CD4-positive, alpha-beta memory T cell (primary cell): ENCODE measurements around the gene CLDN24. TPM values are rescaled to one million over a fixed set of nuclear protein-coding genes. Genes with fewer than 3 reads are reported as not detected.

Experiments used
- CTCF ChIA-PET: fragments of 350-600 bp; sonication (Branson Sonifier 250); formaldehyde crosslinking; loops from one replicate; lab custom pipeline; 2021; ENCODE audit warnings: inconsistent platforms; ENCODE audit not compliant: partially characterized antibody; lab: Charles Lee
- POLR2A ChIA-PET: fragments of 350-600 bp; sonication (Branson Sonifier 250); formaldehyde crosslinking; loops from one replicate; lab custom pipeline; 2021; ENCODE audit not compliant: partially characterized antibody; lab: Charles Lee
- DNase-seq, 5 donors: peaks; one replicate each; pipeline versions ENCODE4 v3.0.0 to v3.0.0-alpha.2; 2020 to 2022; ENCODE audit warnings: mixed read lengths in 1 of 5
- H3K27ac ChIP-seq: one replicate; pipeline ENCODE4 v1.7.0; 2013; ENCODE audit warnings: low read depth, low read length
- H3K27me3 ChIP-seq: 2 replicates; pipeline ENCODE4 v1.7.0; 2013; ENCODE audit warnings: mild to moderate bottlenecking, low read length, moderate library complexity; ENCODE audit not compliant: insufficient read depth
- H3K36me3 ChIP-seq: 2 replicates; pipeline ENCODE4 v1.7.0; 2013; ENCODE audit warnings: mild to moderate bottlenecking, low read length, moderate library complexity; ENCODE audit not compliant: insufficient read depth
- H3K4me1 ChIP-seq: 2 replicates; pipeline ENCODE4 v1.7.0; 2013; ENCODE audit warnings: mild to moderate bottlenecking, low read length, moderate library complexity; ENCODE audit not compliant: insufficient read depth
- H3K4me3 ChIP-seq, 2 donors: one replicate each; pipeline ENCODE4 v1.7.0; 2013; ENCODE audit warnings: low read length in 2 of 2, mild to moderate bottlenecking in 1 of 2
- H3K9me3 ChIP-seq, 2 donors: one replicate each; pipeline ENCODE4 v1.7.0; 2013; ENCODE audit warnings: low read length in 2 of 2, control low read depth in 1 of 2; ENCODE audit not compliant: control insufficient read depth in 1 of 2
- H3K27ac Mint-ChIP-seq, 7 donors: one replicate each; pipeline ENCODE4 v1.8.0; 2020 to 2021; ENCODE audit warnings: mixed read lengths in 7 of 7, mild to moderate bottlenecking in 6 of 7, inconsistent platforms in 3 of 7, moderate library complexity in 3 of 7
- H3K27me3 Mint-ChIP-seq, 2 donors: one replicate each; pipeline ENCODE4 v1.8.0; 2020 to 2021; ENCODE audit warnings: mixed read lengths in 2 of 2
- H3K36me3 Mint-ChIP-seq, 2 donors: one replicate each; pipeline ENCODE4 v1.8.0; 2020 to 2021; ENCODE audit warnings: mixed read lengths in 2 of 2, inconsistent platforms in 1 of 2, mild to moderate bottlenecking in 1 of 2
- H3K4me1 Mint-ChIP-seq, 4 donors: one replicate each; pipeline ENCODE4 v1.8.0; 2020 to 2021; ENCODE audit warnings: mixed read lengths in 4 of 4, mild to moderate bottlenecking in 1 of 4
- H3K4me3 Mint-ChIP-seq, 8 donors: one replicate each; pipeline ENCODE4 v1.8.0; 2020 to 2021; ENCODE audit warnings: mixed read lengths in 8 of 8, mild to moderate bottlenecking in 7 of 8, moderate library complexity in 6 of 8, inconsistent platforms in 3 of 8
- H3K9me3 Mint-ChIP-seq, 8 donors: one replicate each; pipeline ENCODE4 v1.8.0; 2020 to 2021; ENCODE audit warnings: mixed read lengths in 8 of 8, mild to moderate bottlenecking in 5 of 8, inconsistent platforms in 3 of 8, moderate library complexity in 1 of 8
- intact Hi-C: fragments of 100-400 bp; cut with micrococcal nuclease; formaldehyde crosslinking; loops from one replicate; pipeline ENCODE4 v1.15.1; 2023
- polyA plus RNA-seq, 2 donors: library from polyadenylated mRNA; unstranded; fragments of 300-500 nt; fragmentation: Illumina TruSeq; gene quantifications; one replicate each; pipeline ENCODE4 v1.2.3, GENCODE V29; 2021
- total RNA-seq, 2 experiments: library from RNA; stranded (reverse); gene quantifications; one replicate each; pipeline ENCODE4 v1.2.3, GENCODE V29; 2021

CLDN24 gene
- total and polyA plus RNA-seq, 4 experiments from 2014 or later, result not detected

DNA sequence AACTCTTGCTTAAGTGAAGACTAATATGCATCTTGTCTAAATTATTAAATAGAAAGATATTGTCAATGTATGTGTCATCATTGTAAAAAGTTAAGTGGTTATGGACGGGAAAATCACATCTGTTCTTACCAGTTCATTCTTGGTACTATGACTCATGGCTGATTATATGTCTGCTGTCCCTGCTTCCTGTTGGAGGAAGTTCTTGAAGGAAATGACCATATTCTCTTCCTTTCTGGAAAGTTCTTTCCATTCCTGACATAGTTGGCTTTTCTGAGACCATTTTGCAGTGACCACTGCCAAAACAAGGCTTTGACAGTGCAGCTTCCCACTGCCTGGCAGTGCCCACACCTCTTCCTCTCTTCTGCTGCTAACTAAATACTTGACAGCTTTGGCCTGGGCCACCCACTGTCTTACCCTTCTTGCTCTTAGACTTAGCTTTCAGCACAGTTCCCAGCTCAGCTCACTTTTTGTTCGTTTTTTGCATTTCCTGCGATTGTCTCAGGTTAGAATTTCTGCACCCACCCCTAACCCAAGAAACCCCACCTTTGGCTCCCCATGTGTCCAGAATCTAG is 13.2 kb upstream of the CLDN24 start:
- Mint-ChIP-seq H3K36me3 (no peaks in the 10 kb centered on the region), H3K4me1 (peaks cover 0 to 6% (median 0%) of the 10 kb centered on the region in 4 donors), H3K27me3 (peaks cover 4 to 13% of the 10 kb centered on the region in 2 donors), H3K27ac (no peak overlapping the region), H3K4me3 (no peak overlapping the region), H3K9me3 (no peaks in the 10 kb centered on the region)
- H3K36me3 ChIP-seq, result no peaks in the 10 kb centered on the region
- no peaks in the 10 kb centered on the region for H3K4me1 ChIP-seq
- ChIA-PET CTCF (no interaction called here), POLR2A (no interaction called here)
- H3K9me3 ChIP-seq, result no peaks in the 10 kb centered on the region
- DNase-seq, result no peak
- intact Hi-C loops, result no loop called here
- H3K27ac ChIP-seq, result no peak overlapping the region
- no peak overlapping the region for H3K4me3 ChIP-seq
- H3K27me3 ChIP-seq, result no peaks in the 10 kb centered on the region

DNA sequence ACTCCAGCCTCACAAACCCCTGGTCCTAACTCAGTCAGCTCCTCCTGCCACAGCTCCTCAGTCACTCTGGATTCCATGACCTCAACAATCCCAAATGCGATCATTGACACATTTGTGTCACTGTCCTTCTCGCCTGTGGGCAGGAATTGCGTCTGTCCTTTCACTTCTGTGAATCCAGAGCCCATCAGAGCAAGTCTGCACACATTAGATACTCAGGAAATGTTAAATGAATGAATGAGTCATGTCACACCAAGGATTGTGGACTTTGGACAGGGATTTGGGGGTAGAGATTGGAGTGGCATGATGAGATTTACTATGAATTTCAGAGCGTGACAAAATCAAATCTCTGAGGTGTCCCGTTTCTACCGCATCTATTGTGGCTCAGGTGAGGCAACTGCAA is 11.8 kb upstream of the CLDN24 start:
- ChIA-PET CTCF (no interaction called here), POLR2A (no interaction called here)
- Mint-ChIP-seq H3K27me3 (peaks cover 4 to 13% of the 10 kb centered on the region in 2 donors), H3K27ac (no peak overlapping the region), H3K4me3 (no peak overlapping the region), H3K9me3 (peaks cover 0 to 7% (median 0%) of the 10 kb centered on the region in 8 donors), H3K36me3 (peaks cover 0 to 5% of the 10 kb centered on the region in 2 donors), H3K4me1 (peaks cover 0 to 8% (median 0%) of the 10 kb centered on the region in 4 donors)
- Histone ChIP-seq H3K36me3 (no peaks in the 10 kb centered on the region), H3K9me3 (no peaks in the 10 kb centered on the region), H3K27me3 (no peaks in the 10 kb centered on the region), H3K4me3 (no peak overlapping the region), H3K27ac (no peak overlapping the region), H3K4me1 (no peaks in the 10 kb centered on the region)
- intact Hi-C loops, result no loop called here
- DNase-seq, result no peak

DNA sequence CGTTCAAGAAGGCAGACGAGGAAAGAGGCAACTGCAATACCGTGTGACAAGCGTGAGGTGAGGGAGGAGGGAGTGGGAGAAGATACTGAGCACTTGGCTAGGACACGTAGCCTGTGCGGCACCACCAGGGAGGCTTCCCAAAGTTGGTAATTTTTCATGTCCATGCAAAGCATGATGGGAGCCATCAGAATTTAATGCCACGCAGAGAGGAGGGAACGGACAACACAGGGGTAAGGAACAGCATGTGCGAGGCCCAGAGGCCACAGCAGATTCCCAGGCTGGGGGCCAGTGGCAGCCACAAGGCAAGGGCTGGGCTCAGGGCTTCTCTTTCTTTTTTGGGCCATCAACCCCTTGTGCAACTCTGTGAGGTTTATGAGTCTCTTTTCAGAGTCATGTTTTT is 11.0 kb upstream of the CLDN24 start:
- DNase-seq, result no peak
- no peak overlapping the region for H3K4me3 Mint-ChIP-seq
- no peaks in the 10 kb centered on the region for H3K4me1 ChIP-seq
- POLR2A ChIA-PET, result no interaction called here
- intact Hi-C loops, result no loop called here
- H3K27me3 Mint-ChIP-seq, result peaks cover 4 to 13% of the 10 kb centered on the region in 2 donors
- H3K4me1 Mint-ChIP-seq, result peaks cover 0 to 9% (median 0%) of the 10 kb centered on the region in 4 donors
- peaks cover 0 to 5% of the 10 kb centered on the region in 2 donors for H3K36me3 Mint-ChIP-seq
- CTCF ChIA-PET, result no interaction called here
- H3K9me3 ChIP-seq, result no peaks in the 10 kb centered on the region
- H3K27ac ChIP-seq, result no peak overlapping the region
- no peaks in the 10 kb centered on the region for H3K27me3 ChIP-seq
- H3K9me3 Mint-ChIP-seq, result peaks cover 0 to 10% (median 0%) of the 10 kb centered on the region in 8 donors
- no peaks in the 10 kb centered on the region for H3K36me3 ChIP-seq
- no peak overlapping the region for H3K27ac Mint-ChIP-seq
- H3K4me3 ChIP-seq, result no peak overlapping the region

DNA sequence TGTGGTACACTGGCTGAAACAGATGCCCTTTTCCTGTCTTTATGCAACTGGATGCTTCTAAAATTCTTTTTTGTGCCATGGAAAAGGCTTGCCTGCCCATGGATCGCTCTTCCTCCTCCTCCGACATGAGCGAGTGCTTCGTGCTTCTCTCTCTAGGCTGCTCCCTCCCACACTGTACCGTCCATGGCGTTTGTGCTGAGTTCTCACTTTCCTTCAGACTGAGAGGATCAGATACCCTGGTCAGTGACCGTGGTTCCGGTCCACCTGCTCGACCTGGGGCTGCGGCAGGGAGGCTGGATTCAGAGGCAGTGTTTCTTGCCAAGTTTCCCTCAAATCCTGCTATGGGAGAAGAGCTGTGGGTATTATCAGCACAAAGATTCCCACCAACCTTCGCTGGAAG is 10.2 kb upstream of the CLDN24 start:
- peaks cover 4 to 13% of the 10 kb centered on the region in 2 donors for H3K27me3 Mint-ChIP-seq
- Histone ChIP-seq H3K27ac (no peak overlapping the region), H3K4me3 (no peak overlapping the region), H3K9me3 (no peaks in the 10 kb centered on the region), H3K27me3 (no peaks in the 10 kb centered on the region), H3K4me1 (no peaks in the 10 kb centered on the region), H3K36me3 (no peaks in the 10 kb centered on the region)
- intact Hi-C loops, result no loop called here
- no peak for DNase-seq
- ChIA-PET CTCF (no interaction called here), POLR2A (no interaction called here)
- H3K4me1 Mint-ChIP-seq, result peaks cover 0 to 9% (median 0%) of the 10 kb centered on the region in 4 donors
- H3K9me3 Mint-ChIP-seq, result peaks cover 0 to 10% (median 0%) of the 10 kb centered on the region in 8 donors
- H3K4me3 Mint-ChIP-seq, result no peak overlapping the region
- no peak overlapping the region for H3K27ac Mint-ChIP-seq
- peaks cover 0 to 5% of the 10 kb centered on the region in 2 donors for H3K36me3 Mint-ChIP-seq

DNA sequence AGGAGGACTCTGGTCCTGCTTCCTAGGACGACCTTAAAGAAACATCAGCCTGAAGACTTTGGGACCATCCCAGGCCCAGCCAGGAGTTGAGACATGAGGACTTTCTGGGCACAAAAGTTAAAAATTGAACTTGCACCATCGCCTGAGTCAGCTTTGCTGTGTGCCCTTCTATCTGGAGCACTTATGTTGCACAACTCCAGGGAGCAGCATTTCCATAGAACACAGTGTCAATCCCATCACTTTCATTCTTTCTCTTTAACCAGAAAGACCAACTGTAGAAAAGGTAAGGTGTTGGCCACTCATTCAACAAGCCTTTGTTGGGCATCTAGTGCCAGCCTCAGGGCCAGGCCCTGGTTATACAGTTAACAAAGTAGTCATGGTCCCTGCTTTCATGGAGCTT is 8.6 kb upstream of the CLDN24 start:
- H3K36me3 ChIP-seq, result no peaks in the 10 kb centered on the region
- H3K4me3 Mint-ChIP-seq, result no peak overlapping the region
- H3K27me3 Mint-ChIP-seq, result peaks cover 4 to 19% of the 10 kb centered on the region in 2 donors
- no peak overlapping the region for H3K27ac ChIP-seq
- H3K27me3 ChIP-seq, result no peaks in the 10 kb centered on the region
- no peaks in the 10 kb centered on the region for H3K9me3 ChIP-seq
- no peak overlapping the region for H3K4me3 ChIP-seq
- CTCF ChIA-PET, result no interaction called here
- DNase-seq, result no peak
- intact Hi-C loops, result no loop called here
- H3K4me1 Mint-ChIP-seq, result peaks cover 0 to 7% (median 0%) of the 10 kb centered on the region in 4 donors
- POLR2A ChIA-PET, result no interaction called here
- H3K4me1 ChIP-seq, result no peaks in the 10 kb centered on the region
- peaks cover 0 to 5% of the 10 kb centered on the region in 2 donors for H3K36me3 Mint-ChIP-seq
- H3K27ac Mint-ChIP-seq, result no peak overlapping the region
- H3K9me3 Mint-ChIP-seq, result peaks cover 0 to 10% (median 0%) of the 10 kb centered on the region in 8 donors

DNA sequence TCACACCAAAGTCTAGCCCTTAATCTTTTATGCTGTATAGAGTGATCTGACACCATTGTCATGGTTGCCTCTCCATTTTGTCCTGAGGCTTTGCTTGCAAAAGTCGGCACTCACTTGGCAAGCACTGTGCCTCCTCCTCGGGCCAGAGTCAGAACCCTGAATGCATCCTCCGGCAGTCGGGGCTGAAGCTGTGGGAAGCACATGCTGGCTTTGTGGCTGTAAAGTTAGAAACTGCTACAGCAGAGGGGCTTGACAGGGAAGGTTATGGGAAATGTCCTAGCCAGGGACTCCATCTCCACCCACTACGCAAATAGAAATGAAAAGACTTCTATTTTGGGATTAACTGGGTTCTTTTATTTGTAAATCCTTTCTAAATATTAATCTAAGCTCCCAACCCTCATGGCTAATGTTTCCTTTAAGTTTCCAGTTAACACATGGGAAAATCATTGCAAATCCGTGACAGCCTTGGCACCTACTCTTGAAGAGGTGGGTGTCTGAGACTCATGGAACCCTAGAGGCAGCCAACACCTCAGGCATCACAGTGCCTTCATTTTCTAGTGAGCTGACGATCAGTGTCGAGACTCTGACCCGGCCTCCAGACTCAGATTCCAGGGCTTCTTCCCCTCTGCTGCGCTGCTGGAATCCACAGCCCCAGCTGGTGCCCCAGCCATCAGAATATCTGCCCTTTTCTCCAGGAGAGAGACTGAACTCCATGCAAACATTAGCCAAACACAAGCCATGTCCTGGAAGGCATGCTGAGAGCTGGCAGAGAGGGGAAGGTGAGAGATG is 7.9 kb upstream of the CLDN24 start:
- Mint-ChIP-seq H3K4me3 (no peak overlapping the region), H3K4me1 (peaks cover 0 to 3% (median 0%) of the 10 kb centered on the region in 4 donors), H3K9me3 (peaks cover 0 to 10% (median 0%) of the 10 kb centered on the region in 8 donors), H3K36me3 (peaks cover 0 to 5% of the 10 kb centered on the region in 2 donors), H3K27ac (no peak overlapping the region), H3K27me3 (peaks cover 4 to 15% of the 10 kb centered on the region in 2 donors)
- H3K27me3 ChIP-seq, result no peaks in the 10 kb centered on the region
- H3K4me1 ChIP-seq, result no peaks in the 10 kb centered on the region
- H3K4me3 ChIP-seq, result no peak overlapping the region
- intact Hi-C loops, result no loop called here
- H3K27ac ChIP-seq, result no peak overlapping the region
- CTCF ChIA-PET, result no interaction called here
- H3K9me3 ChIP-seq, result no peaks in the 10 kb centered on the region
- POLR2A ChIA-PET, result no interaction called here
- no peak for DNase-seq
- H3K36me3 ChIP-seq, result no peaks in the 10 kb centered on the region

DNA sequence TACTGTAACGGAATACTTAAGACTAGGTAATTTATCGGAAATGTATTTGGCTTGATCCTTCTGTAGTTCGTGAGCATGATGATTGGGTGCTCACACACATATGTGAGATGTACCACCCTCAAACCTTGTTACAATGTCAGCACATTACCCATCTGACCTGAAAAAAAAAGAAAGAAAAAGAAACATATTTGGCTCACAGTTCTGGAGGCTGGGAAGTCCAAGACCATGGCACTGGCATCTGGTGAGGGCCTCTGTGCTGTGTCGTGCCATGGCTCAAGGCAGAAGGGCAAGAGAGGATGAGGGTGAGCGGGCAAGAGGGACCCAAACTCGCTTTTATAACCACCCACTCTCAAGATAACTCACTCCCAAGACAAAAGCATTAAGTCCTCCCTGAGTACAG is 7.0 kb upstream of the CLDN24 start:
- DNase-seq, result no peak
- Mint-ChIP-seq H3K36me3 (peaks cover 0 to 5% of the 10 kb centered on the region in 2 donors), H3K27ac (no peak overlapping the region), H3K4me1 (peaks cover 0 to 3% (median 0%) of the 10 kb centered on the region in 4 donors), H3K4me3 (no peak overlapping the region), H3K9me3 (peaks cover 0 to 10% (median 0%) of the 10 kb centered on the region in 8 donors), H3K27me3 (peaks cover 4 to 15% of the 10 kb centered on the region in 2 donors)
- POLR2A ChIA-PET, result no interaction called here
- Histone ChIP-seq H3K9me3 (no peaks in the 10 kb centered on the region), H3K36me3 (no peaks in the 10 kb centered on the region), H3K27me3 (no peaks in the 10 kb centered on the region), H3K27ac (no peak overlapping the region), H3K4me1 (no peaks in the 10 kb centered on the region), H3K4me3 (no peak overlapping the region)
- CTCF ChIA-PET, result no interaction called here
- intact Hi-C loops, result no loop called here
